ENCODE data around the gene SPTBN4. TPM values are rescaled to one million over a fixed set of nuclear protein-coding genes. Genes with fewer than 3 reads are reported as not detected.

SPTBN4 gene
- total RNA-seq, 2 experiments from 2014 or later = 1.3 to 2.3 TPM

DNA sequence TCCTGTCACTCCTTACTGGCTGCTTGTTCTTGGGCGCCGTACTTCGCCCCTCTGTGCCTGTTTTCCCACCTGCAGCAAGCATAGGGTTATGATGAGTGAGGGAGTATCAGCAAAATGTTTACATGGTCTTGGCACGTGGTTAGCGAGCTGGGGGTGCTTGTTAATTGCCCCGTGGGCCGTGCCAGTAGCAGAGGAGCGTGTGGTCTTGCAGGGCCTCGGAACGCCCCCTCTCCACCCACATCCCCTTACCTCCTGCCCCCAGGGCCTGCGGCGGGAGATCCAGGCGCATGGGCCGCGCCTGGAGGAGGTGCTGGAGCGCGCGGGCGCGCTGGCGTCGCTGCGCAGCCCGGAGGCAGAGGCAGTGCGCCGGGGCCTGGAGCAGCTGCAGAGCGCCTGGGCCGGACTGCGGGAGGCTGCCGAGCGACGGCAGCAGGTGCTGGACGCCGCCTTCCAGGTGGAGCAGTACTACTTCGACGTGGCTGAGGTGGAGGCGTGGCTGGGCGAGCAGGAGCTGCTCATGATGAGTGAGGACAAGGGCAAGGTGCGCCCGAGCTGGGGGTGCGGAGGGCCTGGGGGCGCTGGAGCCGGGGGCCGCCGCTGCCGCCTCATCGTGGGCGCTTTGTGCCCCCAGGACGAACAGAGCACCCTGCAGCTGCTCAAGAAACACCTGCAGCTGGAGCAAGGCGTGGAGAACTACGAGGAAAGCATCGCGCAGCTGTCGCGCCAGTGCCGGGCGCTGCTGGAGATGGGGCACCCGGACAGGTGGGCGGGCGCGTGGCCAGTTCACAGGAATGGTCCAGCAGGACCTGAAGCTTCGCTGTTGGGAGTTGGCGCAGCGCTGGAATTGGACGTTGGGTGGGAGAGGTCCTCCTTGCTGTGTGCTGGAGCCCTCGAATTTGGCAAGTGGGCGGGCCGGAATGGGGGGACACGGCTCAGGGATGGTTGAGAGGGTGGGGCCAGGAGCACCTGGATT, 87.4 kb downstream of the SPTBN4 start:
- ATAC-seq = no peak
- DNase-seq = no peak
- TF ChIP-seq, protein P1, sequence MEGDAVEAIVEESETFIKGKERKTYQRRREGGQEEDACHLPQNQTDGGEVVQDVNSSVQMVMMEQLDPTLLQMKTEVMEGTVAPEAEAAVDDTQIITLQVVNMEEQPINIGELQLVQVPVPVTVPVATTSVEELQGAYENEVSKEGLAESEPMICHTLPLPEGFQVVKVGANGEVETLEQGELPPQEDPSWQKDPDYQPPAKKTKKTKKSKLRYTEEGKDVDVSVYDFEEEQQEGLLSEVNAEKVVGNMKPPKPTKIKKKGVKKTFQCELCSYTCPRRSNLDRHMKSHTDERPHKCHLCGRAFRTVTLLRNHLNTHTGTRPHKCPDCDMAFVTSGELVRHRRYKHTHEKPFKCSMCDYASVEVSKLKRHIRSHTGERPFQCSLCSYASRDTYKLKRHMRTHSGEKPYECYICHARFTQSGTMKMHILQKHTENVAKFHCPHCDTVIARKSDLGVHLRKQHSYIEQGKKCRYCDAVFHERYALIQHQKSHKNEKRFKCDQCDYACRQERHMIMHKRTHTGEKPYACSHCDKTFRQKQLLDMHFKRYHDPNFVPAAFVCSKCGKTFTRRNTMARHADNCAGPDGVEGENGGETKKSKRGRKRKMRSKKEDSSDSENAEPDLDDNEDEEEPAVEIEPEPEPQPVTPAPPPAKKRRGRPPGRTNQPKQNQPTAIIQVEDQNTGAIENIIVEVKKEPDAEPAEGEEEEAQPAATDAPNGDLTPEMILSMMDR (IDR thresholded peaks at IDR 0.05) = no peak

DNA sequence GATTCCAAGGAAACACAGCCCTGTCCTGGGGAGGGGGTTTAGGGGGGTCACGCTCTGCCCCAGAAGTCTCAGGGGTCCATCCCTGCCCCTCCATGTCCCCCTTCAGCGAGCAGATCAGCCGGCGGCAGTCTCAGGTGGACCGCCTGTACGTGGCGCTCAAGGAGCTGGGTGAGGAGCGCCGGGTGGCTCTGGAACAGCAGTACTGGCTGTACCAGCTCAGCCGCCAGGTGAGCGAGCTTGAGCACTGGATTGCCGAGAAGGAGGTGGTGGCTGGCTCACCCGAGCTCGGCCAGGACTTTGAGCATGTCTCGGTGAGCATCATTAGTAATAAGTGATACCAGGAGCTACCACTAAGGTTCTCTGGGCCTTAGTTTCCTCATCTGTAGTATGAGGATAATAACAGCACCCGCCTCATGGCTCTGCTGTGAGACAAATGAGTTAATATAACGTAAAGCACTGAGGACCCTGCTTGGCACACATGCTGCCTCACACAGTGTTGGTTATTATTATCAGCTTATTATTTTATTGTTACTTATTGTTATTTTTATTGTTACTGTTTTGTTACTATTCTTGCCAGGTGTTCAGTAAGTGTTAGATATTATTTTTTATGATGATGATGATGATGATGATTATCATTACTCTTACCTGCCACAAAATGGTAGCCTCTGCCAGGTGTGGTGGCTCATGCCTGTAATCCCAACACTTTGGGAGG, 89.3 kb downstream of the SPTBN4 start:
- no peak overlapping the region for H3K27ac Mint-ChIP-seq
- H3K9me3 Mint-ChIP-seq = no peaks in the 10 kb centered on the region
- TF ChIP-seq, protein P1 (IDR thresholded peaks at IDR 0.05) = no peak
- intact Hi-C loops (cut with micrococcal nuclease) = no loop called here
- ChIA-PET POLR2A (no interaction called here), CTCF (interaction anchor here (1.4 to 2.4 kb wide), 4 partner anchors 15 to 79 kb away, joined by 4 to 9 read pairs (median 6); no protein-coding TSS in a partner anchor)
- DNase-seq (no peak), ATAC-seq (no peak)
- H3K4me3 Mint-ChIP-seq = no peak overlapping the region
- no peaks in the 10 kb centered on the region for H3K36me3 Mint-ChIP-seq (ENCODE audit: low read depth)
- H3K4me1 Mint-ChIP-seq (ENCODE audit: low read depth) = peaks cover 7% of the 10 kb centered on the region
- H3K27me3 Mint-ChIP-seq = peaks cover 25% of the 10 kb centered on the region

More for the DNA sequence above, 87.4 kb downstream of the SPTBN4 start:
- Mint-ChIP-seq H3K9me3 (no peaks in the 10 kb centered on the region), H3K36me3 (ENCODE audit: low read depth) (no peaks in the 10 kb centered on the region), H3K27ac (no peak overlapping the region), H3K4me1 (ENCODE audit: low read depth) (peaks cover 3% of the 10 kb centered on the region), H3K4me3 (no peak overlapping the region), H3K27me3 (peaks cover 34% of the 10 kb centered on the region)
- POLR2A ChIA-PET = no interaction called here
- intact Hi-C loops (cut with micrococcal nuclease) = no loop called here
- CTCF ChIA-PET = interaction anchor here (1.2 to 1.3 kb wide), 2 partner anchors 81 to 249 kb away, joined by 3 read pairs; no protein-coding TSS in a partner anchor

DNA sequence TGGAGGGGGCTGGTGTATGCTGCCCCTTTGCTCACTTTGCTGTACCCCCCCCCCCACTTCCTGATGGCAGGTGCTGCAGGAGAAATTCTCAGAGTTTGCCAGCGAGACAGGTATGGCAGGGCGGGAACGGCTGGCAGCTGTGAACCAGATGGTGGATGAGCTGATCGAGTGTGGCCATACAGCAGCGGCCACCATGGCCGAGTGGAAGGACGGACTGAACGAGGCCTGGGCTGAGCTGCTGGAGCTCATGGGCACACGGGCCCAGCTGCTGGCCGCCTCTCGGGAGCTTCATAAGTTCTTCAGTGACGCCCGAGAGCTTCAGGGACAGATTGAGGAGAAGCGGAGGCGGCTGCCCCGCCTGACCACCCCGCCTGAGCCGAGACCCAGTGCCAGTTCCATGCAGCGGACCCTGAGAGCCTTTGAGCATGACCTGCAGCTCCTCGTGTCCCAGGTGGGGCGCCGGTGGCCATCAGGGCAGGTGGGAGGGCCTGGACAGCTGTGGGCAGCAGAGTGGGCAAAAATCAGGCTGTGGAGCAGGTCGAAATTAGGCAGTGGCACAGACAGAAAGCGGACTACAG, 90.2 kb downstream of the SPTBN4 start:
- TF ChIP-seq, protein P1 (IDR thresholded peaks at IDR 0.05) = no peak
- DNase-seq = no peak
- H3K27me3 Mint-ChIP-seq = peaks cover 27% of the 10 kb centered on the region
- no peak overlapping the region for H3K4me3 Mint-ChIP-seq
- ATAC-seq = no peak
- no peaks in the 10 kb centered on the region for H3K9me3 Mint-ChIP-seq
- H3K27ac Mint-ChIP-seq = no peak overlapping the region
- H3K4me1 Mint-ChIP-seq (ENCODE audit: low read depth) = peaks cover 11% of the 10 kb centered on the region
- POLR2A ChIA-PET = no interaction called here
- no peaks in the 10 kb centered on the region for H3K36me3 Mint-ChIP-seq (ENCODE audit: low read depth)
- intact Hi-C loops (cut with micrococcal nuclease) = no loop called here
- CTCF ChIA-PET = interaction anchor here (0.6 to 2.4 kb wide), 6 partner anchors 14 to 251 kb away, joined by 3 to 9 read pairs (median 5); no protein-coding TSS in a partner anchor

DNA sequence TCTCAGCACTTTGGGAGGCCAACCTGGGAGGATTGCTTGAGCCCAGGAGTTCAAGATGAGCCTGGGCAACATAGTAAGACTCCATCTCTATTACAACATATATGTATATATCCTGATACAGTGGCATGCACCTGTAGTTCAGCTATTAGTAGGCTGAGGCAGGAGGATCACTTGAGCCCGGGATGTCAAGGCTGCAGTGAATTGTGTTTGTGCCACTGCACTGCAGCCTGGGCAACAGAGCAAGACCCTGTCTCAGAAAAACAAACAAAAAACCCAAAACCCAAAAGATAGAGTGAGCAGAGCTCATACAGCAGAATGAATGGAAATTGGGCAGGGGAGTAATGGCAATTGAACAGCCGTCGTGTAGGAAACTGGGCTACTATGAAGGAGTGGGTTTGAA, 92.6 kb downstream of the SPTBN4 start:
- TF ChIP-seq, protein P1 (IDR thresholded peaks at IDR 0.05) = no peak
- intact Hi-C loops (cut with micrococcal nuclease) = no loop called here
- Mint-ChIP-seq H3K27ac (no peak overlapping the region), H3K36me3 (ENCODE audit: low read depth) (no peaks in the 10 kb centered on the region), H3K4me3 (no peak overlapping the region), H3K9me3 (no peaks in the 10 kb centered on the region), H3K4me1 (ENCODE audit: low read depth) (peaks cover 9% of the 10 kb centered on the region), H3K27me3 (peaks cover 17% of the 10 kb centered on the region)
- ChIA-PET POLR2A (interaction anchor here (1.6 kb wide), 1 partner anchor 11 kb away, joined by 4 read pairs; no protein-coding TSS in a partner anchor), CTCF (interaction anchor here (1.0 to 1.8 kb wide), 5 partner anchors 11 to 254 kb away, joined by 3 to 9 read pairs (median 5); no protein-coding TSS in a partner anchor)
- no peak for DNase-seq
- ATAC-seq = no peak

Measured in activated CD8-positive, alpha-beta T cell treated with anti-CD3 and anti-CD28 coated beads for 36 hours (primary cell).